H1 (cell line): ENCODE results near the gene RPL28. TPM values are rescaled to one million over a fixed set of nuclear protein-coding genes. Genes with fewer than 3 reads are reported as not detected.

Source experiments
- CTCF ChIA-PET: fragments of 300-600 bp; sonication (Branson Sonifier 250); formaldehyde crosslinking; loops from one replicate; lab custom pipeline; 2021; ENCODE audit not compliant: partially characterized antibody; lab: Charles Lee
- POLR2A ChIA-PET: fragments of 300-600 bp; sonication (Branson Sonifier 250); formaldehyde crosslinking; loops from one replicate; lab custom pipeline; 2021; ENCODE audit warnings: inconsistent platforms; ENCODE audit not compliant: partially characterized antibody; lab: Charles Lee
- DNase-seq, 2 experiments: peaks; one replicate each; pipeline versions ENCODE4 v3.0.0 to v3.0.0-alpha.2; 2010 to 2022; ENCODE audit warnings: low spot score in 2 of 2, low read depth in 1 of 2, mixed read lengths in 1 of 2
- FAIRE-seq: peaks from 2 replicates; lab custom pipeline; 2011; peaks lifted over from hg19 to GRCh38; lab: Jason Lieb, UNC
- H2AFZ ChIP-seq: 2 replicates; pipeline ENCODE4 v1.8.1; 2012; ENCODE audit warnings: low read length, inconsistent platforms
- H2AK5ac ChIP-seq: 2 replicates; pipeline ENCODE4 v1.6.1; 2013; ENCODE audit warnings: low read depth, low read length
- H2BK120ac ChIP-seq: replicated peaks from 2 replicates; pipeline ENCODE3; 2013; ENCODE audit warnings: low read depth, low read length, inconsistent platforms
- H2BK12ac ChIP-seq: 2 replicates; pipeline ENCODE4 v1.6.1; 2013; ENCODE audit warnings: low read depth, low read length
- H2BK15ac ChIP-seq: 2 replicates; pipeline ENCODE4 v1.6.1; 2013; ENCODE audit warnings: low read length
- H2BK20ac ChIP-seq: 2 replicates; pipeline ENCODE4 v1.6.1; 2013; ENCODE audit warnings: low read length
- H2BK5ac ChIP-seq: 2 replicates; pipeline ENCODE4 v1.6.1; 2013; ENCODE audit warnings: low read depth, low read length
- H3K14ac ChIP-seq: 2 replicates; pipeline ENCODE4 v1.6.1; 2013; ENCODE audit warnings: inconsistent platforms; ENCODE audit not compliant: insufficient read length
- H3K18ac ChIP-seq: 2 replicates; pipeline ENCODE4 v1.6.1; 2013; ENCODE audit warnings: low read length; ENCODE audit errors: extremely low read depth
- H3K23ac ChIP-seq: 2 replicates; pipeline ENCODE4 v1.6.1; 2013; ENCODE audit warnings: inconsistent platforms; ENCODE audit not compliant: insufficient read length
- H3K23me2 ChIP-seq: 2 replicates; pipeline ENCODE4 v1.6.1; 2013; ENCODE audit warnings: low read depth, low read length
- H3K27ac ChIP-seq: 2 replicates; pipeline ENCODE4 v1.6.1; 2011; ENCODE audit warnings: low read depth, low read length, inconsistent platforms
- H3K27me3 ChIP-seq, 4 experiments: replicated peaks in 1 of 4; 1 replicate in 1 of 4; 2 replicates in 3 of 4; pipeline versions ENCODE4 v1.6.1 to v1.8.1; 2011 to 2013; ENCODE audit warnings: low read length in 3 of 4, mild to moderate bottlenecking in 3 of 4, inconsistent platforms in 2 of 4, mixed read lengths in 2 of 4, moderate library complexity in 1 of 4; ENCODE audit not compliant: control insufficient read depth in 3 of 4, insufficient read depth in 3 of 4; ENCODE audit errors: extremely low read depth in 1 of 4
- H3K36me3 ChIP-seq, 4 experiments: 2 replicates each; pipeline versions ENCODE4 v1.6.1 to v1.8.1; 2011 to 2013; ENCODE audit warnings: mild to moderate bottlenecking in 4 of 4, low read length in 3 of 4, moderate library complexity in 2 of 4, control low read depth in 1 of 4, inconsistent platforms in 1 of 4; ENCODE audit not compliant: insufficient read depth in 4 of 4, control insufficient read depth in 2 of 4
- H3K4ac ChIP-seq: replicated peaks from 2 replicates; pipeline ENCODE3; 2013; ENCODE audit warnings: low read length, low read depth, mixed read lengths, inconsistent platforms; ENCODE audit not compliant: insufficient read length
- H3K4me1 ChIP-seq, 4 experiments: replicated peaks in 1 of 4; 1 replicate in 1 of 4; 2 replicates in 3 of 4; pipeline versions ENCODE4 v1.6.1 to v1.8.1; 2011 to 2013; ENCODE audit warnings: low read length in 3 of 4, inconsistent platforms in 2 of 4, mixed read lengths in 1 of 4; ENCODE audit not compliant: insufficient read depth in 4 of 4, control insufficient read depth in 3 of 4
- H3K4me2 ChIP-seq, 2 experiments: 2 replicates each; pipeline versions ENCODE4 v1.6.1 to v1.8.1; 2011 to 2013; ENCODE audit warnings: low read depth in 2 of 2, low read length in 2 of 2, control low read depth in 1 of 2, inconsistent platforms in 1 of 2, mild to moderate bottlenecking in 1 of 2; ENCODE audit not compliant: insufficient read depth in 1 of 2
- H3K4me3 ChIP-seq, 4 experiments: fragments of 200-600, 300-600 bp in 1 of 4; sonication (generic), shearing (Covaris generic), sonication (Bioruptor Twin) in 1 of 4; 2 replicates each; pipeline versions ENCODE4 v1.5.1 to v1.8.1; 2011 to 2016; ENCODE audit warnings: low read length in 4 of 4, low read depth in 3 of 4, control low read depth in 2 of 4, inconsistent platforms in 2 of 4, mild to moderate bottlenecking in 2 of 4, mixed read lengths in 1 of 4, moderate library complexity in 1 of 4; ENCODE audit not compliant: insufficient read depth in 2 of 4; ENCODE audit errors: extremely low read depth in 1 of 4
- H3K56ac ChIP-seq: replicated peaks from 2 replicates; pipeline ENCODE3; 2013; ENCODE audit warnings: low read depth, mild to moderate bottlenecking, mixed read lengths, low read length, inconsistent platforms; ENCODE audit not compliant: insufficient read length
- H3K79me1 ChIP-seq: 2 replicates; pipeline ENCODE4 v1.6.1; 2013; ENCODE audit warnings: low read depth, low read length, control low read depth
- H3K79me2 ChIP-seq, 2 experiments: 2 replicates each; pipeline versions ENCODE4 v1.6.1 to v1.8.1; 2012 to 2013; ENCODE audit warnings: low read length in 2 of 2, mild to moderate bottlenecking in 2 of 2, inconsistent platforms in 1 of 2; ENCODE audit not compliant: insufficient read depth in 2 of 2, control insufficient read depth in 1 of 2
- H3K9ac ChIP-seq, 4 experiments: replicated peaks in 1 of 4; 1 replicate in 1 of 4; 2 replicates in 3 of 4; pipeline versions ENCODE4 v1.6.1 to v1.8.1; 2011 to 2013; ENCODE audit warnings: low read depth in 3 of 4, low read length in 3 of 4, control low read depth in 2 of 4, mild to moderate bottlenecking in 2 of 4, moderate library complexity in 2 of 4, inconsistent platforms in 1 of 4; ENCODE audit errors: extremely low read depth in 1 of 4
- H3K9me3 ChIP-seq, 2 experiments: 2 replicates each; pipeline versions ENCODE4 v1.6.1 to v1.8.1; 2012 to 2013; ENCODE audit warnings: mild to moderate bottlenecking in 2 of 2, moderate library complexity in 2 of 2, control low read depth in 1 of 2, inconsistent platforms in 1 of 2, low read depth in 1 of 2, low read length in 1 of 2, mixed read lengths in 1 of 2; ENCODE audit not compliant: insufficient read depth in 2 of 2
- H4K20me1 ChIP-seq, 2 experiments: replicated peaks in 1 of 2; 2 replicates each; pipeline versions ENCODE3 to v1.8.1; 2011 to 2013; ENCODE audit warnings: inconsistent platforms in 2 of 2, low read length in 2 of 2, mild to moderate bottlenecking in 1 of 2; ENCODE audit not compliant: insufficient read depth in 2 of 2, control insufficient read depth in 1 of 2
- H4K5ac ChIP-seq: 2 replicates; pipeline ENCODE4 v1.6.1; 2013; ENCODE audit warnings: low read length, low read depth, mixed read lengths, inconsistent platforms; ENCODE audit not compliant: insufficient read length
- H4K8ac ChIP-seq: 2 replicates; pipeline ENCODE4 v1.8.0; 2013; ENCODE audit warnings: mild to moderate bottlenecking, moderate library complexity, low read length, inconsistent platforms; ENCODE audit not compliant: insufficient read depth; ENCODE audit errors: extremely low read depth
- H4K91ac ChIP-seq: replicated peaks from 2 replicates; pipeline ENCODE3; 2013; ENCODE audit warnings: low read length, mixed read lengths, inconsistent platforms; ENCODE audit not compliant: insufficient read length
- NANOG ChIP-seq: IDR thresholded peaks from 2 replicates; pipeline ENCODE4 v1.6.1; 2011; ENCODE audit warnings: low read length, low read depth, mild to moderate bottlenecking, inconsistent platforms; ENCODE audit not compliant: insufficient read depth, poor library complexity, severe bottlenecking
- NRF1 ChIP-seq: IDR thresholded peaks from 2 replicates; pipeline ENCODE4 v1.6.1; 2011; ENCODE audit warnings: mild to moderate bottlenecking, low read depth, low read length, improper control_type of control experiment
- RBBP5 ChIP-seq: IDR thresholded peaks from 2 replicates; pipeline ENCODE4 v1.7.1; 2012; ENCODE audit warnings: low read depth, mild to moderate bottlenecking, inconsistent platforms, low read length, moderate library complexity, borderline replicate concordance
- SP2 ChIP-seq: IDR thresholded peaks from 2 replicates; pipeline ENCODE4 v1.6.1; 2012; ENCODE audit warnings: mild to moderate bottlenecking, low read length, inconsistent platforms
- SUZ12 ChIP-seq: fragments of 200-600 bp; sonication (generic); IDR thresholded peaks from 2 replicates; pipeline ENCODE4 v1.6.1; 2012; ENCODE audit warnings: mild to moderate bottlenecking, inconsistent platforms, low read length, moderate library complexity, mixed read lengths
- TCF12 ChIP-seq: IDR thresholded peaks from 2 replicates; pipeline ENCODE4 v1.6.1; 2011; ENCODE audit warnings: low read depth, mild to moderate bottlenecking, low read length
- TEAD4 ChIP-seq: IDR thresholded peaks from 2 replicates; pipeline ENCODE4 v1.6.1; 2012; ENCODE audit warnings: low read depth, low read length, inconsistent platforms, mixed read lengths
- YY1 ChIP-seq: IDR thresholded peaks from 2 replicates; pipeline ENCODE4 v1.6.1; 2011; ENCODE audit warnings: low read depth, mild to moderate bottlenecking, low read length
- WGBS, 2 experiments: shearing (Covaris generic) in 1 of 2; methylation state at CpG; one replicate each; pipeline versions ENCODE4 v1.1.6 to v1.1.7; 2013 to 2015; ENCODE audit warnings: low lambda C conversion rate in 2 of 2, mixed read lengths in 2 of 2, inconsistent platforms in 1 of 2, low coverage in 1 of 2, missing lambda C conversion rate in 1 of 2; ENCODE audit not compliant: insufficient replicate concordance in 2 of 2, insufficient coverage in 1 of 2, insufficient read length in 1 of 2; ENCODE audit errors: extremely low coverage in 1 of 2, missing lambda C conversion rate in 1 of 2; 5-methylcytosine and 5-hydroxymethylcytosine counted together
- polyA plus RNA-seq, 7 experiments: library from polyadenylated mRNA; depleted of rRNA in 3 of 7; stranded (reverse) in 5 of 7; unstranded in 2 of 7; fragments of >200 nt in 5 of 7; fragments of 200-250 nt in 2 of 7; gene quantifications; 1 replicate in 5 of 7; 2 replicates in 1 of 7; 4 replicates in 1 of 7; pipeline versions ENCODE4 v1.2.1 to v1.2.3, GENCODE V29; 2011 to 2013; ENCODE audit warnings: missing spikeins in 2 of 7, mixed read lengths in 2 of 7
- total RNA-seq: library from RNA; stranded (reverse); fragmentation: NEBNext Ultra II Directional; extraction: Animal tissue kit (Norgen Biotek cat#: 25700); gene quantifications from 2 replicates; pipeline ENCODE4 v1.2.1, GENCODE V29; 2021

The RPL28 gene
- total and polyA plus RNA-seq, 2 of the 8 experiments (the other 6 are each of a cell fraction or from before 2014, with no cell fraction given) = 2,123 to 8,402 TPM

DNA sequence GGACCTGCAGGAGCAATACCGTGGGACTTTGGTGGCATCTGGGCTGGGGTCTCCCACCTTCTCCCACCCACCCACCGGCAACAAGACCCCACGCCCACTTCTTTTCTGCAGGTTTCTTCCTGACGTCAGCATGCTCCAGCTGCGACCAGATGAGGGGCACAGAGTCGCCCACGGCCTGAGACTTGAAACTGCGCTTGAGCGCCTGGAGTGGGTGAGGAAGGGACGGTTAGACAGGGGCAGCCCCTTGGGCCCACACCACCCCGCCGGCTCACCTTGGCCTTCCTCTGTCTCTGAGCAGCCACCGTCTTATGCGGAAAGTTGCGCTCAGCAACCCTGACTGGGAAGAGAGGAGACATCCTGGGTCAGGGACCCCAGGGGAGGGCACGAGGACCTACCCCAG is 24.8 kb upstream of the RPL28 start:
- Histone ChIP-seq H3K23me2 (no peaks in the 10 kb centered on the region), H3K18ac (no peak overlapping the region), H4K8ac (no peak overlapping the region; the same call in 1 of the 2 replicates), H2BK120ac (no peak overlapping the region), H3K23ac (no peak overlapping the region), H3K27ac (no peak overlapping the region), H4K20me1 (no peaks in the 10 kb centered on the region), H3K56ac (no peak overlapping the region), H3K79me1 (no peaks in the 10 kb centered on the region), H3K4me1 (peaks cover 0 to 6% (median 6%) of the 10 kb centered on the region in 4 experiments; a peak in 6 of 7 replicates), H2BK5ac (no peak overlapping the region), H2BK15ac (0 out of 2 replicates have a peak overlapping the region, but pooled peaks have one; percentile 72), H3K4me3 (no peak overlapping the region), H3K9ac (no peak overlapping the region), H2AFZ (no peak overlapping the region), H3K9me3 (no peaks in the 10 kb centered on the region), H2BK12ac (no peak overlapping the region), H4K5ac (no peak overlapping the region), H3K36me3 (no peaks in the 10 kb centered on the region), H3K79me2 (no peaks in the 10 kb centered on the region), H3K14ac (no peak overlapping the region), H3K4ac (no peak overlapping the region), H3K4me2 (no peak overlapping the region), H2BK20ac (no peak overlapping the region), H4K91ac (no peak overlapping the region), H2AK5ac (no peak overlapping the region), H3K27me3 (peaks cover 0 to 18% (median 14%) of the 10 kb centered on the region in 4 experiments; a peak in 5 of 7 replicates)
- DNase-seq (no peak), FAIRE-seq (no peak)
- ChIA-PET CTCF (interaction anchor here (2.5 kb wide), 1 partner anchor 59 kb away, joined by 11 read pairs; no protein-coding TSS in a partner anchor), POLR2A (interaction anchor here (1.1 to 6.1 kb wide), 11 partner anchors 8 to 287 kb away, joined by 3 to 30 read pairs (median 5); partner anchors contain the start of genes CCDC106, KMT5C, TMEM238 and UBE2S)
- WGBS, 2 experiments = 97% methylated on average over 11 of the region's 16 CpGs; no CpG with 5 or more reads in 1 of the 2 experiments
- TF ChIP-seq TEAD4 = no peak
- no peak for TF ChIP-seq TCF12
- TF ChIP-seq NRF1 = no peak
- no peak for TF ChIP-seq SP2
- no peak for TF ChIP-seq SUZ12
- TF ChIP-seq RBBP5 = no peak
- no peak for TF ChIP-seq NANOG
- TF ChIP-seq YY1 = no peak
